ENCODE measurements around the gene KANSL1.
"Not testable (repeated sequence)": the region's sequence is repeated elsewhere in the genome, so short reads cannot be mapped to it uniquely, and the experiment has no call there.

The KANSL1 gene

GRCh38 chr17:46012506-46013079 lies 180.6 kb downstream of the KANSL1 start:
- DNase-seq, result no peak

- no peak for DNase-seq
These were observed 181.3 kb downstream of the KANSL1 start for GRCh38 chr17:46011711-46012505.

GRCh38 chr17:46010597-46011186 lies 182.5 kb downstream of the KANSL1 start:
- DNase-seq, result peak; percentile 66

GRCh38 chr17:46009681-46010596 lies 183.3 kb downstream of the KANSL1 start:
- DNase-seq, result no peak

GRCh38 chr17:46008591-46008990 lies 184.6 kb downstream of the KANSL1 start:
- no peak for DNase-seq

DNA sequence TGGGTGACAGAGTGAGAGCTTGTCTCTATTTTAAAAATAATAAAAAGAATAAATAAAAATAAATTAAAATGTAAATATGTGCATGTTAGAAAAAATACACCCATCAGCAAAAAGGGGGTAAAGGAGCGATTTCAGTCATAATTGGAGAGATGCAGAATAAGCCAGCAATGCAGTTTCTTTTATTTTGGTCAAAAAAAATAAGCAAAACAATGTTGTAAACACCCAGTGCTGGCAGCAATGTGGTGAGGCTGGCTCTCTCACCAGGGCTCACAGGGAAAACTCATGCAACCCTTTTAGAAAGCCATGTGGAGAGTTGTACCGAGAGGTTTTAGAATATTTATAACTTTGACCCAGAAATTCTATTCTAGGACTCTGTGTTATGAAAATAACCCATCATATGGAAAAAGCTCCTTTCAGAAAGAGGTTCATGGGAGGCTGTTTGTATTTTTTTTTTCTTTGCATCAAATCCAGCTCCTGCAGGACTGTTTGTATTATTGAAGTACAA lies 185.7 kb downstream of the KANSL1 start:
- no peak for DNase-seq

DNA sequence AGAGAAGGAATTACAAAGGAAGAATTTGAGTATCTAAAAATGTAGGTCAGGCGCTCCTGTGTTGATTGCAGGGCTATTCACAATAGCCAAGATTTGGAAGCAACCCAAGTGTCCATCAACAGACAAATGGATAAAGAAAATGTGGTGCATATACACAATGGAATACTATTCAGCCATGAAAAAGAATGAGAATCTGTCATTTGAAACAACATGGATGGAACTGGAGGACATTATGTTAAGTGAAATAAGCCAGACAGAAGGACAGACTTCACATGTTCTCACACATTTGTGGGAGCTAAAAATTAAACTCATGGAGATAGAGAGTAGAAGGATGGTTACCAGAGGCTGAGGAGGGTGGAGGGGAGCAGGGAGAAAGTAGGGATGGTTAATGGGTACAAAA lies 187.1 kb downstream of the KANSL1 start:
- DNase-seq, result not testable (repeated sequence)

DNA sequence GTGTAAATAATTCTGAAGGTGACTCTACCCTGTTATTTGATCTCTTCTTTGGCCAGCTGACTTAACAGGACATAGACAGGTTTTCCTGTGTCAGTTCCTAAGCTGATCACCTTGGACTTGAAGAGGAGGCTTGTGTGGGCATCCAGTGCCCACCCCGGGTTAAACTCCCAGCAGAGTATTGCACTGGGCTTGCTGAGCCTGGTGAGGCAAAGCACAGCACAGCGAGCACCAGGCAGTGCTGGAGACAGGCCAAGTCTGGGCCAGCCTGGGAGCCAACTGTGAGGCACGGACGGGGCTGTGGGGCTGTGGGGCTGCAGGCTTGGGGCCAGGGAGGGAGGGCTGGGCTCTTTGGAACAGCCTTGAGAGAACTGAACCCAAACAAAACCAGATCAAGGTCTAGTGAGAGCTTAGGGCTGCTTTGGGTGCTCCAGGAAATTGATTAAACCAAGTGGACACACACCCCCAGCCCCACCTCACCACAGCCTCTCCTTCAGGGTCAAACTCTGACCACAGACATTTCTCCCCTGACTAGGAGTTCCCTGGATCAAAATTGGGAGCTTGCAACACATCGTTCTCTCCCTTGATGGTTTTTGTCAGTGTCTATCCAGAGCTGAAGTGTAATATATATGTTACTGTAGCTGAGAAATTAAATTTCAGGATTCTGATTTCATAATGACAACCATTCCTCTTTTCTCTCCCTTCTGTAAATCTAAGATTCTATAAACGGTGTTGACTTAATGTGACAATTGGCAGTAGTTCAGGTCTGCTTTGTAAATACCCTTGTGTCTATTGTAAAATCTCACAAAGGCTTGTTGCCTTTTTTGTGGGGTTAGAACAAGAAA lies 189.1 kb downstream of the KANSL1 start:
- no peak for DNase-seq

GRCh38 chr17:46002973-46003316 lies 190.3 kb downstream of the KANSL1 start:
- no peak for DNase-seq

DNA sequence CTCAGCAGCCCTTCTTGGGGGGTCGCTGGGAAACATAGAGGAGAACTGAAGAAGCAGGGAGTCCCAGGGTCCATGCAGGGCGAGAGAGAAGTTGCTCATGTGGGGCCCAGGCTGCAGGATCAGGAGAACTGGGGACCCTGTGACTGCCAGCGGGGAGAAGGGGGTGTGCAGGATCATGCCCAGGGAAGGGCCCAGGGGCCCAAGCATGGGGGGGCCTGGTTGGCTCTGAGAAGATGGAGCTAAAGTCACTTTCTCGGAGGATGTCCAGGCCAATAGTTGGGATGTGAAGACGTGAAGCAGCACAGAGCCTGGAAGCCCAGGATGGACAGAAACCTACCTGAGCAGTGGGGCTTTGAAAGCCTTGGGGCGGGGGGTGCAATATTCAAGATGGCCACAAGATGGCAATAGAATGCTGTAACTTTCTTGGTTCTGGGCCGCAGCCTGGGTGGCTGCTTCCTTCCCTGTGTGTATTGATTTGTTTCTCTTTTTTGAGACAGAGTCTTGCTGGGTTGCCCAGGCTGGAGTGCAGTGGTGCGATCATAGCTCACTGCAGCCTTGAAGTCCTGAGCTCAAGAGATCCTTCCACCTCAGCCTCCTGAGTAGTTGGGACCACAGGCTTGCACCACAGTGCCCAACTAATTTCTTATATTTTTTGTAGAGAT lies 190.8 kb downstream of the KANSL1 start:
- DNase-seq, result peak; percentile 93

DNA sequence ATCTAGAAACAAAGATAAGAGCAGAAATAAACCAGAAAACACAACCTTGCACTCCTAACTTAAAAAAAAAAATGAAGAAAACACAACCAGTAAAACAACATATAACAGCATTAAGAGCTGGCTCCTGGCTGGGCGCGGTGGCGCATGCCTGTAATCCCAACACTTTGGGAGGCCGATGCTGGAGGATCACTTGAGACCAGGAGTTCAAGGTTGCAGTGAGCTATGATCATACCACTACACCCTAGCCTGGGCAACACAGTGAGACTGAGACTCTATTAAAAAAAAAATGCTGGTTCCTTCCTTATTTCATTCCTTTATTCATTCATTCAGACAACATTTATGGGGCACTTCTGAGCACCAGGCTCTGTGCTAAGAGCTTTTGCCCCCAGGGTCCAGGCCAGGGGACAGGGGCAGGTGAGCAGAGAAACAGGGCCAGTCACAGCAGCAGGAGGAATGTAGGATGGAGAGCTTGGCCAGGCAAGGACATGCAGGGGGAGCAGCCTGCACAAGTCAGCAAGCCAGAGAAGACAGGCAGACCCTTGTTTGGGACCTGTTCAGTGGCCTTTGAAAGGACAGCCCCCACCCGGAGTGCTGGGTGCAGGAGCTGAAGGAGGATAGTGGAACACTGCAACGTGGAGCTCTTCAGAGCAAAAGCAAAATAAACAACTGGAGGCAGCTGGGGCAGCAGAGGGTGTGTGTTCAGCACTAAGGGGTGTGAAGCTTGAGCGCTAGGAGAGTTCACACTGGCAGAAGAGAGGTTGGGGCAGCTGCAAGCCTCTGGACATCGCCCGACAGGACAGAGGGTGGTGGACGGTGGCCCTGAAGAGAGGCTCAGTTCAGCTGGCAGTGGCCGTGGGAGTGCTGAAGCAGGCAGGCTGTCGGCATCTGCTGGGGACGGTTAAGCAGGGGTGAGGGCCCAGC lies 191.6 kb downstream of the KANSL1 start:
- peak; percentile 88 for DNase-seq

- no peak for DNase-seq
These were observed 192.5 kb downstream of the KANSL1 start for GRCh38 chr17:46000757-46001156.

GRCh38 chr17:46000292-46000691 lies 192.9 kb downstream of the KANSL1 start:
- DNase-seq, result no peak

DNA sequence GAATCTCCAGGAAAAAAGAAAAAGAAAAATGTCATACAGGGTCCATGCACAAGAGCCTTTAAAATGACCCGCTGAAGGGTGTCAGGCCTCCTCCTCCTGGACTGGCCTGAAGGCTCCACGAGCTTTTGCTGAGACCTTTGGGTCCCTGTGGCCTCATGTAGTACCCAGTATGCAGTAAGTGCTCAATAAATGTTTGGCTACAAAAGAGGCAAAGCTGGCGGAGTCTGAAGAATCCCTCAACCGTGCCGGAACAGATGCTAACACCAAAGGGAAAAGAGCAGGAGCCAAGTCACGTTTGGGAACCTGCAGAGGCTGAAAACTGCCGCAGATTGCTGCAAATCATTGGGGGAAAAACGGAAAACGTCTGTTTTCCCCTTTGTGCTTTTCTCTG lies 193.3 kb downstream of the KANSL1 start:
- DNase-seq, result no peak

DNA sequence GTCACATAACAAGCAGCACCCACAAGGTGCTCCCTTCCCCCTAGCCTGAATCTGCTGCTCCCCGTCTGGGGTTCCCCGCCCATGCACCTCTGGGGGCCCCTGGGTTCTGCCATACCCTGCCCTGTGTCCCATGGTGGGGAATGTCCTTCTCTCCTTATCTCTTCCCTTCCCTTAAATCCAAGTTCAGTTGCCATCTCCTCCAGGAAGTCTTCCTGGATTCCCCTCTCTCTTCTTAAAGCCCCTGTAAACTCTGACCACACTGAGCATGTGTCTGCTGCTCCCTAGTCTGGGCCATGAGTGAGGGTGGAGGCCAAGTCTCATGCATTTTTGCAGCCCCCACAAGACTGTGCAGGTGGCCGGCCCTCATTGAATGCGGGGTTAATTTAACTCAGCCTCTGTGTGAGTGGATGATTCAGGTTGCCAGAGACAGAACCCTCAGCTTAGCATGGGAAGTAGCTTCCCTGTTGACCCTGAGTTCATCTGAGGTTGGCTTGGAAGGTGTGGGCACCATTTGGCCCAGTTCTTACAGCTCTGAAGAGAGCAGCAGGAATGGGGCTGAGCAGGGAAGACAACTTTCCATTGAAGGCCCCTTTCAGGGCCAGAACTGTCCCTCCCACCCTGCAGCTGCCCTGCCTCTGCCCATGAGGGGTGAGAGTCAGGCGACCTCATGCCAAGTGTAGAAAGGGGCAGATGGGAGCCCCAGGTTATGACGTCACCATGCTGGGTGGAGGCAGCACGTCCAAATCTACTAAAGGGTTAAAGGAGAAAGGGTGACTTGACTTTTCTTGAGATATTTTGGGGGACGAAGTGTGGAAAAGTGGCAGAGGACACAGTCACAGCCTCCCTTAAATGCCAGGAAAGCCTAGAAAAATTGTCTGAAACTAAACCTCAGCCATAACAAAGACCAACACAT lies 194.0 kb downstream of the KANSL1 start, which contains the start of gene STH:
Gene STH (plus strand): TSS at position 264 of the 913 bp plus-strand sequence. CDS start 30 bp downstream, at position 294.
- no peak for DNase-seq

DNA sequence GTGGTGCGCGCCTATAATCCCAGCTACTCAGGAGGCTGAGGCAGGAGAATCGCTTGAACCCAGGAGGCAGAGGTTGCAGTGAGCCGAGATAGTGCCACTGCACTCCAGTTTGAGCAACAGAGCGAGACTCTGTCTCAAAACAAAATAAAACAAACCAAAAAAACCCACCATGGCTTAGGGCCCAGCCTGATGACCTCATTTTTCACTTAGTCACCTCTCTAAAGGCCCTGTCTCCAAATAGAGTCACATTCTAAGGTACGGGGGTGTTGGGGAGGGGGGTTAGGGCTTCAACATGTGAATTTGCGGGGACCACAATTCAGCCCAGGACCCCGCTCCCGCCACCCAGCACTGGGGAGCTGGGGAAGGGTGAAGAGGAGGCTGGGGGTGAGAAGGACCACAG lies 195.6 kb downstream of the KANSL1 start:
- DNase-seq, result no peak

DNA sequence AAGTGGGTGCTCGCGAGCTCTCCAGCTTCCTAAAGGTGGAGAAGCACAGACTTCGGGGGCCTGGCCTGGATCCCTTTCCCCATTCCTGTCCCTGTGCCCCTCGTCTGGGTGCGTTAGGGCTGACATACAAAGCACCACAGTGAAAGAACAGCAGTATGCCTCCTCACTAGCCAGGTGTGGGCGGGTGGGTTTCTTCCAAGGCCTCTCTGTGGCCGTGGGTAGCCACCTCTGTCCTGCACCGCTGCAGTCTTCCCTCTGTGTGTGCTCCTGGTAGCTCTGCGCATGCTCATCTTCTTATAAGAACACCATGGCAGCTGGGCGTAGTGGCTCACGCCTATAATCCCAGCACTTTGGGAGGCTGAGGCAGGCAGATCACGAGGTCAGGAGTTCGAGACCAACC lies 196.1 kb downstream of the KANSL1 start:
- DNase-seq, result no peak

DNA sequence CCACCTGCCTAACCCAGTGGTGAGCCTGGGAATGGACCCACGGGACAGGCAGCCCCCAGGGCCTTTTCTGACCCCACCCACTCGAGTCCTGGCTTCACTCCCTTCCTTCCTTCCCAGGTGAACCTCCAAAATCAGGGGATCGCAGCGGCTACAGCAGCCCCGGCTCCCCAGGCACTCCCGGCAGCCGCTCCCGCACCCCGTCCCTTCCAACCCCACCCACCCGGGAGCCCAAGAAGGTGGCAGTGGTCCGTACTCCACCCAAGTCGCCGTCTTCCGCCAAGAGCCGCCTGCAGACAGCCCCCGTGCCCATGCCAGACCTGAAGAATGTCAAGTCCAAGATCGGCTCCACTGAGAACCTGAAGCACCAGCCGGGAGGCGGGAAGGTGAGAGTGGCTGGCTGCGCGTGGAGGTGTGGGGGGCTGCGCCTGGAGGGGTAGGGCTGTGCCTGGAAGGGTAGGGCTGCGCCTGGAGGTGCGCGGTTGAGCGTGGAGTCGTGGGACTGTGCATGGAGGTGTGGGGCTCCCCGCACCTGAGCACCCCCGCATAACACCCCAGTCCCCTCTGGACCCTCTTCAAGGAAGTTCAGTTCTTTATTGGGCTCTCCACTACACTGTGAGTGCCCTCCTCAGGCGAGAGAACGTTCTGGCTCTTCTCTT lies 196.8 kb downstream of the KANSL1 start:
- DNase-seq, result no peak

All from islet precursor cell (in vitro differentiated cells).